ENCODE measurements around the gene LRRC7.
A peak's percentile ranks its signal among the peaks of the same experiment; 100 is the strongest.

Gene LRRC7

DNA sequence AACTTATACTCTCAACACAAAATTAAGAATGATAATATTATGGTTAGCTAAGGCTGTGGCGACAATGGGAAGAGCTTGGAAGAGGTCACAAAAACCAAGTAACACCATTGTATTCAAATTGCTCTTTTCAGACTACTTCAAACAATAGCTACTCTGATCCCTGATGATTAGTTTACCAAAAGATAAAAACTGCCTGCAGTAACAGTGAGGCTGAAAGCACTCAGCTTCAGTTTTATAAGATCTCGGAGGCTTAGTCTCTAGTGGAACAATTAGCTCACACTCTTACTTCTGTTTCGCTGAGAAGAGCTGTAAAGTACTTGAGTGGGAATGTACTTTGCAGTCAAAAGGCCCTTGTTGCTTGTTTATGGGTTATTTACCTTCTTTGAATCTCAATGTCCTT, 278.5 kb downstream of the LRRC7 start:
- no peak overlapping the region for H3K4me3 ChIP-seq (ENCODE audit: low read depth, low read length)
- TF ChIP-seq CTCF (conservative IDR thresholded peaks at IDR 0.05; ENCODE audit: low read depth, low read length) = no peak
- no peak for DNase-seq (ENCODE audit: low read depth)

DNA sequence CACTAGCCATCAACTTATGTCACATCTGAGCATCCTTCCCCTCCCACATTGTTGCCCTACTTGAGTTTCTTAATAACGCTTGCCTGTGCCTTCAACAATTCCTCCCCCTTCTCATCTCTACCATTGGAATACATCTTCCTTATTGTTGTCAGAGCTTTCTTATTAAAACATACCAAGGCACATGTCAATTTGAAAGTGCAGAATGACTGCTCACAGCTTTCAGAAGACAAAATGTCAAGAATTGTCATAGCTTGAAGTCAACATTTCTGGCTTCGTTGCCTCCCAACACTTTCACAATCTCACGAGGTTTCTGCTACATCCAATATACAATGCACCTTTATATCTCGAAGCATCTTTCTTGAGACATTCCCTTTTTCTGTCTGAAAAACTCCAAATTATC, 279.9 kb downstream of the LRRC7 start:
- no peak for TF ChIP-seq CTCF (conservative IDR thresholded peaks at IDR 0.05; ENCODE audit: low read depth, low read length)
- DNase-seq (ENCODE audit: low read depth) = no peak
- H3K4me3 ChIP-seq (ENCODE audit: low read depth, low read length) = no peak overlapping the region

GRCh38 chr1:69852151-69852550, 284.4 kb downstream of the LRRC7 start:
- H3K4me3 ChIP-seq (ENCODE audit: low read depth, low read length) = no peak overlapping the region
- TF ChIP-seq CTCF (conservative IDR thresholded peaks at IDR 0.05; ENCODE audit: low read depth, low read length) = no peak
- DNase-seq (ENCODE audit: low read depth) = no peak

DNA sequence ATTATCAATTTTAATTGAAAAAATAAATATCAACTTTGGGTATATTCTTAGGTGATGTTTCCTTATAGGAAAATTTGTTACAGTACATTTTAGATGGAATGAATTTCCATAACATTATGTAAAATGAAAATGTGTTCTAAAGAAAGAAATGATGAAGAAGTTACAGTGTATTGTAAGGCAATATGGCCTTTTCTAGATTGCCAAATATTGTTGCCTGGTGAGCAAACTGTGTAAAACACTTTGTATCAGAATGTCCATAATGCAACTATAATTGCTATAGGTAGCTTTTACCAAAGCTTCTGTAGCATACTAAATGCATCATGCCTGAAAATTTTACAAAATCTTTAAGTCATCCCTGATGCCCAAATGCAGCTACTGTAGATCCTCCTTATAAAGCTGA, 285.0 kb downstream of the LRRC7 start:
- no peak for DNase-seq (ENCODE audit: low read depth)
- no peak overlapping the region for H3K4me3 ChIP-seq (ENCODE audit: low read depth, low read length)
- TF ChIP-seq CTCF (conservative IDR thresholded peaks at IDR 0.05; ENCODE audit: low read depth, low read length) = no peak

DNA sequence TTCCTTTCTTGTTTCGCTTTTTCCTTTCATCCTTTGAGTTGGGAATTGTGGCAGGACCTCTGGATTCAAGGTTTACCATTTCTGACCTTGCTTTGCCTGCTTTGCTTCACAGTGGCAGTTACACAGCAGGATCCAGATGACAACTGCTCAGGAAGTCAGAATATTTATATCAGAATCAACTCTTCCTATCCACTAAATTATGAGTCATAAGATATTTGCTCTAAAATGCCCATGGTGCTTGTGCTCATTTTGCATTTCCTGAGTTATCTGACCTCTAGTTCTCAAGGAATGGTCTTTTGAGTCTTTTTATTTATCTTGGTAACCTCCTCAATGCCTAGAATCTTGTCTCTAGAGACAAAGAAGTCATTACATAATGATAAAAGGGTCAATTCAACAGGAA, 290.8 kb downstream of the LRRC7 start:
- TF ChIP-seq CTCF (conservative IDR thresholded peaks at IDR 0.05; ENCODE audit: low read depth, low read length) = no peak
- DNase-seq (ENCODE audit: low read depth) = peak; percentile 26
- no peak overlapping the region for H3K4me3 ChIP-seq (ENCODE audit: low read depth, low read length)

GRCh38 chr1:69861641-69862040, 293.9 kb downstream of the LRRC7 start:
- TF ChIP-seq CTCF (conservative IDR thresholded peaks at IDR 0.05; ENCODE audit: low read depth, low read length) = no peak
- no peak for DNase-seq (ENCODE audit: low read depth)
- no peak overlapping the region for H3K4me3 ChIP-seq (ENCODE audit: low read depth, low read length)

DNA sequence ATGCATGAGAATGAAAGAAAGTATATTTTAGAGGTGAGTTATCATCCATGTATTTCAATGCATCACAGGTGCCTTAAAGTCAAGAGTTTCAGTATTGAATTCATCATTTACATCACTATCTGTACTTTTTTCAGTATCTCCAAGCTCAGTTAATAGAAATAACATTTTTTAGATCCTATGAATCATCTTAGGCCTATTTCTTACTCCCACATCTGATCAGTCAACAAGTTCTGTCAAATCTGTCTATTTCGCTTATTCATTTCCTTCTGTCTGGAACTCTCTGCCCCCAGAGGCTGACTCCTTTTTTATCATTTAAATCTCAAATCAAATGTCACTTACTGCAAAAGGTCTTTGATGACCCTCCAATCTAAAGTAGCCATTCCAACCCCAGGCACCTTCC, 295.2 kb downstream of the LRRC7 start:
- H3K4me3 ChIP-seq (ENCODE audit: low read depth, low read length) = no peak overlapping the region
- peak; percentile 5 for DNase-seq (ENCODE audit: low read depth)
- TF ChIP-seq CTCF (conservative IDR thresholded peaks at IDR 0.05; ENCODE audit: low read depth, low read length) = no peak

Data from choroid plexus epithelial cell (primary cell).